WTC11 (cell line): Measurements from ENCODE around the gene SPINDOC. TPM values are rescaled to one million over a fixed set of nuclear protein-coding genes. Genes with fewer than 3 reads are reported as not detected.

ENCODE experiments used
- ATAC-seq: fragments of 200-7000 bp; cut with Tn5 transposase; 2 replicates; pipeline ENCODE4 v1.10.0; 2021; ENCODE audit warnings: mild to moderate bottlenecking, moderate library complexity
- CTCF ChIA-PET: fragments of 300-600 bp; sonication (Branson Sonifier 250); formaldehyde crosslinking; loops from one replicate; lab custom pipeline; 2021; ENCODE audit warnings: antibody characterized with exemption; lab: Charles Lee
- POLR2A ChIA-PET: fragments of 350-600 bp; sonication (Branson Sonifier 250); formaldehyde crosslinking; loops from one replicate; lab custom pipeline; 2021; ENCODE audit warnings: antibody characterized with exemption; lab: Charles Lee
- DNase-seq: peaks from one replicate; pipeline ENCODE4 v3.0.0; 2021; ENCODE audit warnings: low spot score
- H3K27ac Mint-ChIP-seq: 2 replicates; pipeline ENCODE4 v1.8.0; 2021; ENCODE audit warnings: mixed read lengths
- H3K27me3 Mint-ChIP-seq: 2 replicates; pipeline ENCODE4 v1.8.0; 2021; ENCODE audit warnings: low read depth, mild to moderate bottlenecking, moderate library complexity, mixed read lengths
- H3K36me3 Mint-ChIP-seq: 2 replicates; pipeline ENCODE4 v1.8.0; 2021; ENCODE audit warnings: mixed read lengths
- H3K4me1 Mint-ChIP-seq: 2 replicates; pipeline ENCODE4 v1.8.0; 2022; ENCODE audit warnings: mixed read lengths
- H3K4me3 Mint-ChIP-seq: 2 replicates; pipeline ENCODE4 v1.8.0; 2021; ENCODE audit warnings: mild to moderate bottlenecking, moderate library complexity, mixed read lengths
- H3K9me3 Mint-ChIP-seq: 2 replicates; pipeline ENCODE4 v1.8.0; 2021; ENCODE audit warnings: mixed read lengths
- CTCF ChIP-seq: fragments of 200-600 bp; IDR thresholded peaks from 2 replicates; pipeline ENCODE4 v1.8.0; 2022; ENCODE audit warnings: antibody characterized with exemption
- E2F1 ChIP-seq: sonication (generic); formaldehyde crosslinking; IDR thresholded peaks from 2 replicates; pipeline ENCODE4 v1.8.0; 2022; ENCODE audit warnings: mild to moderate bottlenecking, missing genetic modification reagents
- E2F5 ChIP-seq: sonication (generic); formaldehyde crosslinking; IDR thresholded peaks from 2 replicates; pipeline ENCODE4 v1.8.1; 2022; ENCODE audit warnings: mild to moderate bottlenecking, moderate library complexity, missing genetic modification reagents
- ESRRA ChIP-seq: sonication (generic); formaldehyde crosslinking; IDR thresholded peaks from 2 replicates; pipeline ENCODE4 v1.8.1; 2022; ENCODE audit warnings: mild to moderate bottlenecking, missing genetic modification reagents, borderline replicate concordance
- FOXP1 ChIP-seq: sonication (generic); formaldehyde crosslinking; IDR thresholded peaks from 2 replicates; pipeline ENCODE4 v1.8.0; 2022; ENCODE audit warnings: missing genetic modification reagents, mild to moderate bottlenecking, moderate library complexity, borderline replicate concordance
- GTF2I ChIP-seq: fragments of 250-450 bp; sonication (Bioruptor Pico); conservative IDR thresholded peaks from 2 replicates; pipeline ENCODE4 v1.4.0; 2021; ENCODE audit warnings: mild to moderate bottlenecking
- JAZF1 ChIP-seq: fragments of 250-450 bp; sonication (Bioruptor Pico); IDR thresholded peaks from 2 replicates; pipeline ENCODE4 v1.9.0; 2021; ENCODE audit warnings: moderate library complexity, mild to moderate bottlenecking, inconsistent platforms
- NFATC4 ChIP-seq: fragments of 250-450 bp; sonication (Bioruptor Pico); IDR thresholded peaks from 2 replicates; pipeline ENCODE4 v1.9.0; 2021; ENCODE audit warnings: mild to moderate bottlenecking
- NFE2L1 ChIP-seq: sonication (generic); formaldehyde crosslinking; IDR thresholded peaks from 2 replicates; pipeline ENCODE4 v1.8.1; 2023; ENCODE audit warnings: missing genetic modification reagents
- RORB ChIP-seq: fragments of 250-450 bp; sonication (Bioruptor Pico); IDR thresholded peaks from 2 replicates; pipeline ENCODE4 v1.9.0; 2021; ENCODE audit warnings: mild to moderate bottlenecking
- SMAD4 ChIP-seq: sonication (generic); formaldehyde crosslinking; IDR thresholded peaks from 2 replicates; pipeline ENCODE4 v1.8.0; 2022; ENCODE audit warnings: mild to moderate bottlenecking, missing genetic modification reagents
- TP53 ChIP-seq: sonication (generic); formaldehyde crosslinking; IDR thresholded peaks from 2 replicates; pipeline ENCODE4 v1.8.1; 2023; ENCODE audit warnings: mild to moderate bottlenecking, missing genetic modification reagents
- ZNF121 ChIP-seq: sonication (generic); formaldehyde crosslinking; IDR thresholded peaks from 2 replicates; pipeline ENCODE4 v1.8.0; 2023; ENCODE audit warnings: missing genetic modification reagents
- ZNF138 ChIP-seq: sonication (generic); formaldehyde crosslinking; conservative IDR thresholded peaks from 2 replicates; pipeline ENCODE4 v1.8.1; 2022; ENCODE audit warnings: mild to moderate bottlenecking, moderate library complexity, missing genetic modification reagents
- ZNF396 ChIP-seq: fragments of 250-450 bp; sonication (Bioruptor Pico); IDR thresholded peaks from 2 replicates; pipeline ENCODE4 v1.8.0; 2021; ENCODE audit warnings: mild to moderate bottlenecking, moderate library complexity, borderline replicate concordance
- ZNF423 ChIP-seq: fragments of 250-450 bp; sonication (Bioruptor Pico); IDR thresholded peaks from 2 replicates; pipeline ENCODE4 v2.1.2; 2022; ENCODE audit warnings: mild to moderate bottlenecking, moderate library complexity
- ZNF532 ChIP-seq: fragments of 250-450 bp; sonication (Bioruptor Pico); IDR thresholded peaks from 2 replicates; pipeline ENCODE4 v1.9.0; 2021; ENCODE audit warnings: mild to moderate bottlenecking, borderline replicate concordance
- total RNA-seq: library from RNA; stranded (reverse); gene quantifications from 3 replicates; pipeline ENCODE4 v1.2.3, GENCODE V29; 2021
- TF ChIP-seq, protein P1 (sequence below): sonication (generic); formaldehyde crosslinking; IDR thresholded peaks from 2 replicates; pipeline ENCODE4 v1.8.0; 2023; ENCODE audit warnings: missing genetic modification reagents
- TF ChIP-seq, protein P2 (sequence below): fragments of 250-450 bp; sonication (Bioruptor Pico); IDR thresholded peaks from 2 replicates; pipeline ENCODE4 v1.9.0; 2021; ENCODE audit warnings: mild to moderate bottlenecking
- TF ChIP-seq, protein P3 (sequence below): sonication (generic); formaldehyde crosslinking; IDR thresholded peaks from 2 replicates; pipeline ENCODE4 v1.8.1; 2023; ENCODE audit warnings: mild to moderate bottlenecking, missing genetic modification reagents

SPINDOC gene
- total RNA-seq, 1 experiment from 2014 or later: 93.8 TPM

DNA sequence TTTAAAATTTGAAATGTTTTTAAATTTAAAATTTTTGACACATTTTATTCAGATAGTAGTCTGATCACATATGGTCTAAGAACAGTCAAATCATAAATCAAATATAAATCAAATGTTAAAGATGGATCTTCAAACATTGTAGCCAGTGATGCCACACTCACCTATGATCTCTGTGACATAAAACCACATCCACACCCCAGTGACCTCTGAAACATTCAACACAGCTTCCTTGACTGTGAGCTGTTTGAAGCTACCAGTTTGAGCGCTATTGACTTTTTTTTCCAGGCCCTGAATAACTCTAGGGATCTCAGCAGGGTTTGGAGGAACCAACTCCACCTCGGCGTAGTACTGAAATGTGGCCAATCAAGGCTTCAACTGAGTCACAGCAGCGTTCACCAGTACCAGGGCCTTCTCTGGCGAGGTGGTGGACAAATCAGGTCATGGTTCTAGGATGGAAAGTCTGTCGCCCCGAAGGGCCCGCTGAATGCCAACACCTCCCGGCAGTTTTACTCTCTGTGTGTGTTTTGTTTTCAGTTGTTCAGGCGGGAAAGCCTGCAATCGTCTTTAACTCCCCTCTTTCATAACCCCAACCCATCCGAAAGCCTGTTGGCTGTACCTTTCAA lies 21.4 kb downstream of the SPINDOC start:
- no peak for ATAC-seq
- no peaks in the 10 kb centered on the region for H3K36me3 Mint-ChIP-seq
- no peaks in the 10 kb centered on the region; the same call in 1 of the 2 replicates for H3K27me3 Mint-ChIP-seq
- CTCF ChIA-PET: interaction anchor here (0.8 to 1.3 kb wide), 6 partner anchors 66 to 166 kb away, joined by 3 to 4 read pairs (median 3); partner anchors contain the start of gene ZFTA
- peaks cover 47% of the 10 kb centered on the region for H3K4me1 Mint-ChIP-seq
- 0 out of 2 replicates have a peak overlapping the region, but pooled peaks have one; percentile 2 for H3K27ac Mint-ChIP-seq
- POLR2A ChIA-PET: no interaction called here
- no peak for DNase-seq
- no peak overlapping the region for H3K4me3 Mint-ChIP-seq
- no peaks in the 10 kb centered on the region for H3K9me3 Mint-ChIP-seq
- no peak for TF ChIP-seq RORB
- no peak for TF ChIP-seq ZNF121 (CRISPR knock-in tag)
- no peak for TF ChIP-seq ESRRA (CRISPR knock-in tag)
- no peak for TF ChIP-seq ZNF532 (CRISPR knock-in tag)

GRCh38 chr11:63835158-63835545 lies 21.9 kb downstream of the SPINDOC start:
- POLR2A ChIA-PET: no interaction called here
- CTCF ChIA-PET: interaction anchor here (0.8 to 1.3 kb wide), 6 partner anchors 72 to 166 kb away, joined by 3 to 4 read pairs (median 3); no protein-coding TSS in a partner anchor
- H3K4me3 Mint-ChIP-seq: no peak overlapping the region
- no peaks in the 10 kb centered on the region for H3K9me3 Mint-ChIP-seq
- peak overlapping the region; percentile 3; the same call in 1 of the 2 replicates for H3K27ac Mint-ChIP-seq
- no peaks in the 10 kb centered on the region; the same call in 1 of the 2 replicates for H3K27me3 Mint-ChIP-seq
- no peaks in the 10 kb centered on the region for H3K36me3 Mint-ChIP-seq
- DNase-seq (no peak), ATAC-seq (no peak)
- peaks cover 46% of the 10 kb centered on the region for H3K4me1 Mint-ChIP-seq
- TF ChIP-seq, protein P1, sequence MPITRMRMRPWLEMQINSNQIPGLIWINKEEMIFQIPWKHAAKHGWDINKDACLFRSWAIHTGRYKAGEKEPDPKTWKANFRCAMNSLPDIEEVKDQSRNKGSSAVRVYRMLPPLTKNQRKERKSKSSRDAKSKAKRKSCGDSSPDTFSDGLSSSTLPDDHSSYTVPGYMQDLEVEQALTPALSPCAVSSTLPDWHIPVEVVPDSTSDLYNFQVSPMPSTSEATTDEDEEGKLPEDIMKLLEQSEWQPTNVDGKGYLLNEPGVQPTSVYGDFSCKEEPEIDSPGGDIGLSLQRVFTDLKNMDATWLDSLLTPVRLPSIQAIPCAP (CRISPR knock-in tag): no peak
- TF ChIP-seq TP53: no peak
- TF ChIP-seq NFATC4 (CRISPR knock-in tag): no peak
- no peak for TF ChIP-seq ZNF138 (CRISPR knock-in tag)
- no peak for TF ChIP-seq NFE2L1 (CRISPR knock-in tag)
- TF ChIP-seq SMAD4 (CRISPR knock-in tag): no peak
- no peak for TF ChIP-seq ZNF396 (CRISPR knock-in tag)
- TF ChIP-seq E2F5 (CRISPR knock-in tag): no peak
- TF ChIP-seq FOXP1 (CRISPR knock-in tag): no peak
- TF ChIP-seq JAZF1 (CRISPR knock-in tag): no peak

DNA sequence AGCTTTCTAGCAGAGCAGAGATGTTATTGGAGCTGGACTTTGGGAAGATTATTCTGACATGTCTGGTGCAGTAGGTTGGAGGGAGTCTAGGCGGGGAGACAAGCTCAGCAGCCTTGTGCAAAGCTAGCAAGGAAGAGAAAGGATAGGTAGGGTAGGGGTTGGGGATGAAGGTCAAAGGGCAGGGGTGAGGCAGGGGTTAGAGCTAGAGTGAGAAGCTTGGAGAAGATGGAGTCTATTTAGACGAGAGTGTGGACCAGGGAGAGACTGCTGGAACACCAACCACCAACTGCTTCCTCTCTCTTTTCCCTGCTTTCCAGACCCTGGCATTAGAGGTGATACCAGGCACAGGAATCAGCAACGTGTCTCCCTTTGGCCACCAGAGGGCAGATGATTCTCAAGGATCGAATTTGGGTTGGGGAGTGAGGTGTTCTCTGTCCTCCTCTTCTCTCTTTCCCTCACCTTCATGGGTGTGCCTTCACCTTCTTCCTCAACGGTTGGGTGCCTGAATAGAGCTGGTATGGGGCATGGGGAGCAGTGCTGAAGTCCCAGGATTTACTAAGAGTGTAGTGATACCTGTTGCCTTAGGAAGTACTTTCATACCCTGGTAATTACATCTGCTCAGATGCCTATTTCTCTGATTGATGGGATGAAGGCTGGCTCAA lies 23.9 kb downstream of the SPINDOC start:
- no peaks in the 10 kb centered on the region for H3K9me3 Mint-ChIP-seq
- ChIA-PET CTCF (interaction anchor here (0.6 to 4.9 kb wide), 28 partner anchors 10 to 464 kb away, joined by 3 to 94 read pairs (median 4); partner anchors contain the start of genes COX8A, RCOR2 and ZFTA), POLR2A (interaction anchor here (0.7 kb wide), 2 partner anchors 23 to 79 kb away, joined by 3 read pairs; no protein-coding TSS in a partner anchor)
- peak overlapping the region; percentile 27; the same call in 1 of the 2 replicates for H3K4me3 Mint-ChIP-seq
- ATAC-seq (peak; percentile 9), DNase-seq (peak; percentile 85)
- H3K27ac Mint-ChIP-seq: peak overlapping the region; percentile 85
- H3K4me1 Mint-ChIP-seq: peaks cover 49% of the 10 kb centered on the region
- no peaks in the 10 kb centered on the region; the same call in 1 of the 2 replicates for H3K27me3 Mint-ChIP-seq
- H3K36me3 Mint-ChIP-seq: no peaks in the 10 kb centered on the region
- TF ChIP-seq ZNF423 (CRISPR knock-in tag) (no peak), GTF2I (CRISPR knock-in tag) (no peak), E2F1 (CRISPR knock-in tag) (no peak), CTCF (peak; percentile 62; the same call in 1 of the 2 replicates)
- TF ChIP-seq, protein P2, sequence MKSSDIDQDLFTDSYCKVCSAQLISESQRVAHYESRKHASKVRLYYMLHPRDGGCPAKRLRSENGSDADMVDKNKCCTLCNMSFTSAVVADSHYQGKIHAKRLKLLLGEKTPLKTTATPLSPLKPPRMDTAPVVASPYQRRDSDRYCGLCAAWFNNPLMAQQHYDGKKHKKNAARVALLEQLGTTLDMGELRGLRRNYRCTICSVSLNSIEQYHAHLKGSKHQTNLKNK (CRISPR knock-in tag): no peak
- TF ChIP-seq, protein P3, sequence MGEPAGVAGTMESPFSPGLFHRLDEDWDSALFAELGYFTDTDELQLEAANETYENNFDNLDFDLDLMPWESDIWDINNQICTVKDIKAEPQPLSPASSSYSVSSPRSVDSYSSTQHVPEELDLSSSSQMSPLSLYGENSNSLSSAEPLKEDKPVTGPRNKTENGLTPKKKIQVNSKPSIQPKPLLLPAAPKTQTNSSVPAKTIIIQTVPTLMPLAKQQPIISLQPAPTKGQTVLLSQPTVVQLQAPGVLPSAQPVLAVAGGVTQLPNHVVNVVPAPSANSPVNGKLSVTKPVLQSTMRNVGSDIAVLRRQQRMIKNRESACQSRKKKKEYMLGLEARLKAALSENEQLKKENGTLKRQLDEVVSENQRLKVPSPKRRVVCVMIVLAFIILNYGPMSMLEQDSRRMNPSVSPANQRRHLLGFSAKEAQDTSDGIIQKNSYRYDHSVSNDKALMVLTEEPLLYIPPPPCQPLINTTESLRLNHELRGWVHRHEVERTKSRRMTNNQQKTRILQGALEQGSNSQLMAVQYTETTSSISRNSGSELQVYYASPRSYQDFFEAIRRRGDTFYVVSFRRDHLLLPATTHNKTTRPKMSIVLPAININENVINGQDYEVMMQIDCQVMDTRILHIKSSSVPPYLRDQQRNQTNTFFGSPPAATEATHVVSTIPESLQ (CRISPR knock-in tag): no peak
